SK-N-SH (cell line): Measurements from ENCODE around the gene AP3B2. TPM values are rescaled to one million over a fixed set of nuclear protein-coding genes. Genes with fewer than 3 reads are reported as not detected.

Experiments
- CTCF ChIA-PET: fragments of 300-600, 350-600 bp; formaldehyde crosslinking; extraction: SDS; loops from one replicate; lab custom pipeline; 2021; lab: Yijun Ruan, JAX
- POLR2A ChIA-PET: fragments of 350-600 bp; sonication (Branson Sonifier 250); formaldehyde crosslinking; extraction: SDS; loops from one replicate; lab custom pipeline; 2020; ENCODE audit warnings: antibody characterized with exemption, inconsistent platforms; lab: Yijun Ruan, JAX
- DNase-seq: peaks from one replicate; pipeline ENCODE4 v3.0.0; 2012
- H2AFZ ChIP-seq: fragments of 200-600 bp; sonication (generic); 2 replicates; pipeline ENCODE4 v1.8.1; 2016; ENCODE audit warnings: antibody characterized with exemption, mild to moderate bottlenecking, low read depth
- H3F3A ChIP-seq: fragments of 200-600 bp; sonication (generic); replicated peaks from 2 replicates; pipeline ENCODE3; 2016; ENCODE audit warnings: antibody characterized with exemption, mild to moderate bottlenecking; ENCODE audit not compliant: insufficient read depth
- H3K27ac ChIP-seq, 2 experiments: fragments of 200-500 bp in 1 of 2; fragments of 200-600 bp in 1 of 2; sonication (Bioruptor generic) in 1 of 2; sonication (generic), shearing (Covaris generic) in 1 of 2; 2 replicates each; pipeline versions ENCODE4 v1.5.1 to v1.6.1; 2014 to 2016; ENCODE audit warnings: low read depth in 2 of 2, inconsistent platforms in 1 of 2, low read length in 1 of 2, mild to moderate bottlenecking in 1 of 2, mixed read lengths in 1 of 2
- H3K27me3 ChIP-seq: fragments of 200-600 bp; sonication (generic), shearing (Covaris generic); 2 replicates; pipeline ENCODE4 v1.6.1; 2016; ENCODE audit warnings: mixed run types; ENCODE audit not compliant: insufficient read depth
- H3K36me3 ChIP-seq, 2 experiments: fragments of 200-500 bp in 1 of 2; fragments of 200-600 bp in 1 of 2; sonication (Bioruptor generic) in 1 of 2; sonication (generic) in 1 of 2; replicated peaks in 1 of 2; 2 replicates each; pipeline versions ENCODE3 to v1.5.1; 2014 to 2016; ENCODE audit warnings: low read length in 1 of 2, mild to moderate bottlenecking in 1 of 2; ENCODE audit not compliant: insufficient read depth in 2 of 2, control insufficient read depth in 1 of 2
- H3K4me1 ChIP-seq, 2 experiments: fragments of 200-500 bp in 1 of 2; fragments of 200-600 bp in 1 of 2; sonication (Bioruptor generic) in 1 of 2; sonication (generic), shearing (Covaris generic) in 1 of 2; 2 replicates each; pipeline versions ENCODE4 v1.5.1 to v1.6.1; 2014 to 2016; ENCODE audit warnings: low read depth in 1 of 2, low read length in 1 of 2, mixed run types in 1 of 2; ENCODE audit not compliant: insufficient read depth in 2 of 2, control insufficient read depth in 1 of 2
- H3K4me2 ChIP-seq: fragments of 200-600 bp; sonication (generic), shearing (Covaris generic); 2 replicates; pipeline ENCODE4 v1.6.1; 2017; ENCODE audit warnings: mixed run types
- H3K4me3 ChIP-seq, 2 experiments: fragments of 200-500 bp in 1 of 2; fragments of 200-600 bp in 1 of 2; sonication (Bioruptor generic) in 1 of 2; sonication (generic), shearing (Covaris generic) in 1 of 2; 2 replicates each; pipeline versions ENCODE4 v1.5.1 to v1.8.1; 2014 to 2016; ENCODE audit warnings: low read depth in 2 of 2, inconsistent platforms in 1 of 2, low read length in 1 of 2, mild to moderate bottlenecking in 1 of 2, mixed read lengths in 1 of 2, moderate library complexity in 1 of 2
- H3K79me2 ChIP-seq: fragments of 200-600 bp; sonication (generic); 2 replicates; pipeline ENCODE4 v1.8.1; 2017; ENCODE audit warnings: mild to moderate bottlenecking; ENCODE audit not compliant: insufficient read depth
- H3K9ac ChIP-seq: fragments of 200-600 bp; sonication (generic); 2 replicates; pipeline ENCODE4 v1.6.1; 2017; ENCODE audit warnings: mixed run types
- H3K9me2 ChIP-seq: fragments of 200-600 bp; sonication (generic); 2 replicates; pipeline ENCODE4 v1.6.1; 2017; ENCODE audit warnings: mixed run types
- H3K9me3 ChIP-seq: fragments of 200-600 bp; sonication (generic); 2 replicates; pipeline ENCODE4 v1.6.1; 2017; ENCODE audit warnings: mixed run types, mild to moderate bottlenecking, moderate library complexity
- H4K20me1 ChIP-seq: fragments of 200-600 bp; sonication (generic); 2 replicates; pipeline ENCODE4 v1.6.1; 2017; ENCODE audit warnings: mild to moderate bottlenecking, mixed run types; ENCODE audit not compliant: insufficient read depth
- CHD2 ChIP-seq: fragments of 150-350 bp; IDR thresholded peaks from 2 replicates; pipeline ENCODE4 v1.6.1; 2018; ENCODE audit warnings: low read length; ENCODE audit not compliant: partially characterized antibody
- GATA2 ChIP-seq: sonication (generic); formaldehyde crosslinking; IDR thresholded peaks from 2 replicates; pipeline ENCODE4 v1.5.0; 2020; ENCODE audit warnings: mild to moderate bottlenecking, missing genetic modification reagents
- MAX ChIP-seq: IDR thresholded peaks from 2 replicates; pipeline ENCODE4 v1.4.0; 2012; ENCODE audit warnings: low read depth
- MXI1 ChIP-seq: IDR thresholded peaks from 2 replicates; pipeline ENCODE4 v1.6.1; 2012; ENCODE audit warnings: mild to moderate bottlenecking, low read depth, low read length, improper control_type of control experiment
- PBX3 ChIP-seq: IDR thresholded peaks from 2 replicates; pipeline ENCODE4; 2012
- POLR2AphosphoS5 ChIP-seq: IDR thresholded peaks from 2 replicates; pipeline ENCODE4 v1.6.1; 2012; ENCODE audit warnings: low read depth, low read length
- RCOR1 ChIP-seq: fragments of 150-350 bp; IDR thresholded peaks from 2 replicates; pipeline ENCODE4 v1.6.1; 2017; ENCODE audit warnings: antibody characterized with exemption, low read length
- REST ChIP-seq: IDR thresholded peaks from 2 replicates; pipeline ENCODE4 v1.6.1; 2012; ENCODE audit warnings: mild to moderate bottlenecking, low read depth, low read length, moderate library complexity
- RXRA ChIP-seq: IDR thresholded peaks from 2 replicates; pipeline ENCODE4 v1.4.0; 2012; ENCODE audit warnings: low read depth, mild to moderate bottlenecking, borderline replicate concordance
- USF2 ChIP-seq: fragments of 150-350 bp; IDR thresholded peaks from 2 replicates; pipeline ENCODE4 v1.6.1; 2017; ENCODE audit warnings: antibody characterized with exemption, low read length, low read depth, borderline replicate concordance
- YY1 ChIP-seq: IDR thresholded peaks from 2 replicates; pipeline ENCODE4 v1.4.0; 2012; ENCODE audit warnings: low read depth, mild to moderate bottlenecking
- WGBS: methylation state at CpG from one replicate; pipeline ENCODE4 v1.1.6; 2017; ENCODE audit warnings: low lambda C conversion rate; 5-methylcytosine and 5-hydroxymethylcytosine counted together
- polyA plus RNA-seq, 3 experiments: library from polyadenylated mRNA; depleted of rRNA; stranded (reverse); fragments of >200 nt; gene quantifications; 2 replicates each; pipeline ENCODE4 v1.2.3, GENCODE V29; 2012

Gene AP3B2
- polyA plus RNA-seq, 1 of the 3 experiments (the other 2 are of a cell fraction): 0.77 TPM

- WGBS: 81% methylated on average over 10 of the region's 10 CpGs
- CTCF ChIA-PET: no interaction called here
Observed at GRCh38 chr15:82666606-82667005, 43.1 kb downstream of the AP3B2 start.

More at GRCh38 chr15:82666606-82667005, 43.1 kb downstream of the AP3B2 start:
- H3K27ac ChIP-seq: no peak overlapping the region
- no peaks in the 10 kb centered on the region for H3K36me3 ChIP-seq
- POLR2A ChIA-PET: no interaction called here
- H3K27me3 ChIP-seq: no peaks in the 10 kb centered on the region
- TF ChIP-seq MXI1 (no peak), RXRA (no peak), USF2 (no peak), PBX3 (no peak), RCOR1 (no peak), REST (no peak), MAX (no peak), POLR2AphosphoS5 (no peak), CHD2 (no peak), GATA2 (CRISPR knock-in tag) (no peak), YY1 (no peak)
- H4K20me1 ChIP-seq: no peaks in the 10 kb centered on the region
- H3K79me2 ChIP-seq: no peaks in the 10 kb centered on the region
- H3F3A ChIP-seq: no peaks in the 10 kb centered on the region
- H2AFZ ChIP-seq: no peak overlapping the region
- H3K4me2 ChIP-seq: no peak overlapping the region
- no peak overlapping the region for H3K9ac ChIP-seq
- no peaks in the 10 kb centered on the region for H3K9me2 ChIP-seq
- H3K9me3 ChIP-seq: no peaks in the 10 kb centered on the region
- no peaks in the 10 kb centered on the region for H3K4me1 ChIP-seq
- no peak overlapping the region for H3K4me3 ChIP-seq
- no peak for DNase-seq
